ENCODE data around the gene METTL15. TPM values are rescaled to one million over a fixed set of nuclear protein-coding genes. Genes with fewer than 3 reads are reported as not detected.
"Not testable (repeated sequence)": the region's sequence is repeated elsewhere in the genome, so short reads cannot be mapped to it uniquely, and the experiment has no call there.

The METTL15 gene
- total and polyA plus RNA-seq, 4 donors: 3.4 to 36.3 (median 9.0) TPM

- Histone ChIP-seq H3K9me3 (ENCODE audit: control insufficient read depth in 4 of 4, insufficient read depth in 3 of 4, low read length in 3 of 4) (peaks cover 0 to 4% (median 0%) of the 10 kb centered on the region in 4 donors), H3K9ac (ENCODE audit: insufficient read depth in 1 of 2, low read length in 2 of 2) (no peak overlapping the region), H3K27me3 (ENCODE audit: control insufficient read depth in 3 of 3, insufficient read depth in 3 of 3, low read length in 2 of 3) (no peaks in the 10 kb centered on the region), H3K36me3 (ENCODE audit: control insufficient read depth in 4 of 4, insufficient read depth in 4 of 4, low read length in 4 of 4) (peaks cover 0 to 3% (median 3%) of the 10 kb centered on the region in 4 donors), H3K27ac (ENCODE audit: low read depth in 1 of 2, low read length in 1 of 2) (no peak overlapping the region), H3K4me3 (no peak overlapping the region), H3K4me1 (ENCODE audit: control insufficient read depth in 5 of 5, insufficient read depth in 5 of 5, low read length in 5 of 5) (no peaks in the 10 kb centered on the region)
- no peak for ATAC-seq (ENCODE audit: insufficient read depth, low FRiP score)
- no peak for DNase-seq
- TF ChIP-seq CTCF (IDR thresholded peaks at IDR 0.05; ENCODE audit: control extremely low read depth, extremely low read depth): no peak
- 97 to 98% methylated on average over 2 of the region's 2 CpGs for WGBS, 2 donors
These were observed 87.3 kb downstream of the METTL15 start for GRCh38 chr11:28195449-28195848.

- H3K27me3 ChIP-seq (ENCODE audit: control insufficient read depth in 3 of 3, insufficient read depth in 3 of 3, low read length in 2 of 3): no peaks in the 10 kb centered on the region
- no peaks in the 10 kb centered on the region for H3K4me1 ChIP-seq (ENCODE audit: control insufficient read depth in 5 of 5, insufficient read depth in 5 of 5, low read length in 5 of 5)
- H3K4me3 ChIP-seq: no peak overlapping the region
- WGBS, 2 donors: 89% methylated on average over 1 of the region's 1 CpG
- H3K9ac ChIP-seq (ENCODE audit: insufficient read depth in 1 of 2, low read length in 2 of 2): no peak overlapping the region
- H3K9me3 ChIP-seq (ENCODE audit: control insufficient read depth in 4 of 4, insufficient read depth in 3 of 4, low read length in 3 of 4): no peaks in the 10 kb centered on the region
- peaks cover 0 to 3% (median 0%) of the 10 kb centered on the region in 4 donors for H3K36me3 ChIP-seq (ENCODE audit: control insufficient read depth in 4 of 4, insufficient read depth in 4 of 4, low read length in 4 of 4)
- ATAC-seq (ENCODE audit: insufficient read depth, low FRiP score) (no peak), DNase-seq (no peak)
- no peak for TF ChIP-seq CTCF (IDR thresholded peaks at IDR 0.05; ENCODE audit: control extremely low read depth, extremely low read depth)
- no peak overlapping the region for H3K27ac ChIP-seq (ENCODE audit: low read depth in 1 of 2, low read length in 1 of 2)
These were observed 101.7 kb downstream of the METTL15 start for GRCh38 chr11:28209906-28210305.

- H3K36me3 ChIP-seq (ENCODE audit: control insufficient read depth in 4 of 4, insufficient read depth in 4 of 4, low read length in 4 of 4); H3K9ac ChIP-seq (ENCODE audit: insufficient read depth in 1 of 2, low read length in 2 of 2); H3K4me1 ChIP-seq (ENCODE audit: control insufficient read depth in 5 of 5, insufficient read depth in 5 of 5, low read length in 5 of 5); DNase-seq; H3K27ac ChIP-seq (ENCODE audit: low read depth in 1 of 2, low read length in 1 of 2); H3K27me3 ChIP-seq (ENCODE audit: control insufficient read depth in 3 of 3, insufficient read depth in 3 of 3, low read length in 2 of 3); ATAC-seq (ENCODE audit: insufficient read depth, low FRiP score); H3K9me3 ChIP-seq (ENCODE audit: control insufficient read depth in 4 of 4, insufficient read depth in 3 of 4, low read length in 3 of 4): not testable (repeated sequence)
- peak overlapping the region; percentile 7 for H3K4me3 ChIP-seq
- 97% methylated on average over 9 of the region's 9 CpGs for WGBS, 2 donors
These were observed 113.9 kb downstream of the METTL15 start for GRCh38 chr11:28222063-28222462.

- DNase-seq: no peak
- no peaks in the 10 kb centered on the region for H3K9me3 ChIP-seq (ENCODE audit: control insufficient read depth in 4 of 4, insufficient read depth in 3 of 4, low read length in 3 of 4)
- H3K4me1 ChIP-seq (ENCODE audit: control insufficient read depth in 5 of 5, insufficient read depth in 5 of 5, low read length in 5 of 5): no peaks in the 10 kb centered on the region
- ATAC-seq (ENCODE audit: insufficient read depth, low FRiP score): no peak
- H3K36me3 ChIP-seq (ENCODE audit: control insufficient read depth in 4 of 4, insufficient read depth in 4 of 4, low read length in 4 of 4): no peaks in the 10 kb centered on the region
- WGBS, 2 donors: 72 to 92% methylated on average over 1 of the region's 1 CpG
- no peak for TF ChIP-seq CTCF (IDR thresholded peaks at IDR 0.05; ENCODE audit: control extremely low read depth, extremely low read depth)
- H3K27me3 ChIP-seq (ENCODE audit: control insufficient read depth in 3 of 3, insufficient read depth in 3 of 3, low read length in 2 of 3): no peaks in the 10 kb centered on the region
- H3K4me3 ChIP-seq: no peak overlapping the region
- H3K9ac ChIP-seq (ENCODE audit: insufficient read depth in 1 of 2, low read length in 2 of 2): no peak overlapping the region
- H3K27ac ChIP-seq (ENCODE audit: low read depth in 1 of 2, low read length in 1 of 2): no peak overlapping the region
These were observed 115.4 kb downstream of the METTL15 start for GRCh38 chr11:28223577-28223976.
